SK-N-SH (cell line): ENCODE results near the gene KRT71. TPM values are rescaled to one million over a fixed set of nuclear protein-coding genes. Genes with fewer than 3 reads are reported as not detected.

Experiments used
- CTCF ChIA-PET: fragments of 300-600, 350-600 bp; formaldehyde crosslinking; extraction: SDS; loops from one replicate; lab custom pipeline; 2021; lab: Yijun Ruan, JAX
- POLR2A ChIA-PET: fragments of 350-600 bp; sonication (Branson Sonifier 250); formaldehyde crosslinking; extraction: SDS; loops from one replicate; lab custom pipeline; 2020; ENCODE audit warnings: antibody characterized with exemption, inconsistent platforms; lab: Yijun Ruan, JAX
- DNase-seq: peaks from one replicate; pipeline ENCODE4 v3.0.0; 2012
- H2AFZ ChIP-seq: fragments of 200-600 bp; sonication (generic); 2 replicates; pipeline ENCODE4 v1.8.1; 2016; ENCODE audit warnings: antibody characterized with exemption, mild to moderate bottlenecking, low read depth
- H3F3A ChIP-seq: fragments of 200-600 bp; sonication (generic); replicated peaks from 2 replicates; pipeline ENCODE3; 2016; ENCODE audit warnings: antibody characterized with exemption, mild to moderate bottlenecking; ENCODE audit not compliant: insufficient read depth
- H3K27ac ChIP-seq, 2 experiments: fragments of 200-500 bp in 1 of 2; fragments of 200-600 bp in 1 of 2; sonication (Bioruptor generic) in 1 of 2; sonication (generic), shearing (Covaris generic) in 1 of 2; 2 replicates each; pipeline versions ENCODE4 v1.5.1 to v1.6.1; 2014 to 2016; ENCODE audit warnings: low read depth in 2 of 2, inconsistent platforms in 1 of 2, low read length in 1 of 2, mild to moderate bottlenecking in 1 of 2, mixed read lengths in 1 of 2
- H3K27me3 ChIP-seq: fragments of 200-600 bp; sonication (generic), shearing (Covaris generic); 2 replicates; pipeline ENCODE4 v1.6.1; 2016; ENCODE audit warnings: mixed run types; ENCODE audit not compliant: insufficient read depth
- H3K36me3 ChIP-seq, 2 experiments: fragments of 200-500 bp in 1 of 2; fragments of 200-600 bp in 1 of 2; sonication (Bioruptor generic) in 1 of 2; sonication (generic) in 1 of 2; replicated peaks in 1 of 2; 2 replicates each; pipeline versions ENCODE3 to v1.5.1; 2014 to 2016; ENCODE audit warnings: low read length in 1 of 2, mild to moderate bottlenecking in 1 of 2; ENCODE audit not compliant: insufficient read depth in 2 of 2, control insufficient read depth in 1 of 2
- H3K4me1 ChIP-seq, 2 experiments: fragments of 200-500 bp in 1 of 2; fragments of 200-600 bp in 1 of 2; sonication (Bioruptor generic) in 1 of 2; sonication (generic), shearing (Covaris generic) in 1 of 2; 2 replicates each; pipeline versions ENCODE4 v1.5.1 to v1.6.1; 2014 to 2016; ENCODE audit warnings: low read depth in 1 of 2, low read length in 1 of 2, mixed run types in 1 of 2; ENCODE audit not compliant: insufficient read depth in 2 of 2, control insufficient read depth in 1 of 2
- H3K4me2 ChIP-seq: fragments of 200-600 bp; sonication (generic), shearing (Covaris generic); 2 replicates; pipeline ENCODE4 v1.6.1; 2017; ENCODE audit warnings: mixed run types
- H3K4me3 ChIP-seq, 2 experiments: fragments of 200-500 bp in 1 of 2; fragments of 200-600 bp in 1 of 2; sonication (Bioruptor generic) in 1 of 2; sonication (generic), shearing (Covaris generic) in 1 of 2; 2 replicates each; pipeline versions ENCODE4 v1.5.1 to v1.8.1; 2014 to 2016; ENCODE audit warnings: low read depth in 2 of 2, inconsistent platforms in 1 of 2, low read length in 1 of 2, mild to moderate bottlenecking in 1 of 2, mixed read lengths in 1 of 2, moderate library complexity in 1 of 2
- H3K79me2 ChIP-seq: fragments of 200-600 bp; sonication (generic); 2 replicates; pipeline ENCODE4 v1.8.1; 2017; ENCODE audit warnings: mild to moderate bottlenecking; ENCODE audit not compliant: insufficient read depth
- H3K9ac ChIP-seq: fragments of 200-600 bp; sonication (generic); 2 replicates; pipeline ENCODE4 v1.6.1; 2017; ENCODE audit warnings: mixed run types
- H3K9me2 ChIP-seq: fragments of 200-600 bp; sonication (generic); 2 replicates; pipeline ENCODE4 v1.6.1; 2017; ENCODE audit warnings: mixed run types
- H3K9me3 ChIP-seq: fragments of 200-600 bp; sonication (generic); 2 replicates; pipeline ENCODE4 v1.6.1; 2017; ENCODE audit warnings: mixed run types, mild to moderate bottlenecking, moderate library complexity
- H4K20me1 ChIP-seq: fragments of 200-600 bp; sonication (generic); 2 replicates; pipeline ENCODE4 v1.6.1; 2017; ENCODE audit warnings: mild to moderate bottlenecking, mixed run types; ENCODE audit not compliant: insufficient read depth
- CHD2 ChIP-seq: fragments of 150-350 bp; IDR thresholded peaks from 2 replicates; pipeline ENCODE4 v1.6.1; 2018; ENCODE audit warnings: low read length; ENCODE audit not compliant: partially characterized antibody
- CTCF ChIP-seq: fragments of 200-600 bp; sonication (generic); IDR thresholded peaks from 2 replicates; pipeline ENCODE4 v1.6.1; 2017; ENCODE audit warnings: antibody characterized with exemption, mild to moderate bottlenecking, moderate library complexity
- FOXJ3 ChIP-seq: sonication (generic); formaldehyde crosslinking; IDR thresholded peaks from 2 replicates; pipeline ENCODE4 v1.5.1; 2020; ENCODE audit warnings: mild to moderate bottlenecking, missing genetic modification reagents
- FOXM1 ChIP-seq: IDR thresholded peaks from 2 replicates; pipeline ENCODE4 v1.4.0; 2012; ENCODE audit warnings: low read depth, mild to moderate bottlenecking
- GATA2 ChIP-seq: sonication (generic); formaldehyde crosslinking; IDR thresholded peaks from 2 replicates; pipeline ENCODE4 v1.5.0; 2020; ENCODE audit warnings: mild to moderate bottlenecking, missing genetic modification reagents
- IRF3 ChIP-seq: fragments of 150-350 bp; IDR thresholded peaks from 2 replicates; pipeline ENCODE4 v1.6.1; 2016; ENCODE audit warnings: mild to moderate bottlenecking, low read depth, low read length
- JUND ChIP-seq: IDR thresholded peaks from 2 replicates; pipeline ENCODE4 v1.4.0; 2012
- MAX ChIP-seq: IDR thresholded peaks from 2 replicates; pipeline ENCODE4 v1.4.0; 2012; ENCODE audit warnings: low read depth
- MEF2A ChIP-seq: IDR thresholded peaks from 2 replicates; pipeline ENCODE4 v1.4.0; 2012; ENCODE audit warnings: low read depth, borderline replicate concordance
- NRF1 ChIP-seq: IDR thresholded peaks from 2 replicates; pipeline ENCODE4 v1.6.1; 2012; ENCODE audit warnings: low read depth, mild to moderate bottlenecking, low read length
- RAD21 ChIP-seq: IDR thresholded peaks from 2 replicates; pipeline ENCODE4 v1.6.1; 2012; ENCODE audit warnings: mild to moderate bottlenecking, low read length
- REST ChIP-seq: IDR thresholded peaks from 2 replicates; pipeline ENCODE4 v1.6.1; 2012; ENCODE audit warnings: mild to moderate bottlenecking, low read depth, low read length, moderate library complexity
- TAF1 ChIP-seq: IDR thresholded peaks from 2 replicates; pipeline ENCODE4 v1.6.1; 2012; ENCODE audit warnings: low read depth, mild to moderate bottlenecking, low read length, moderate library complexity, borderline replicate concordance
- TCF12 ChIP-seq: IDR thresholded peaks from 2 replicates; pipeline ENCODE4 v1.4.0; 2012
- USF2 ChIP-seq: fragments of 150-350 bp; IDR thresholded peaks from 2 replicates; pipeline ENCODE4 v1.6.1; 2017; ENCODE audit warnings: antibody characterized with exemption, low read length, low read depth, borderline replicate concordance
- YY1 ChIP-seq: IDR thresholded peaks from 2 replicates; pipeline ENCODE4 v1.4.0; 2012; ENCODE audit warnings: low read depth, mild to moderate bottlenecking
- WGBS: methylation state at CpG from one replicate; pipeline ENCODE4 v1.1.6; 2017; ENCODE audit warnings: low lambda C conversion rate; 5-methylcytosine and 5-hydroxymethylcytosine counted together
- polyA plus RNA-seq, 3 experiments: library from polyadenylated mRNA; depleted of rRNA; stranded (reverse); fragments of >200 nt; gene quantifications; 2 replicates each; pipeline ENCODE4 v1.2.3, GENCODE V29; 2012

Gene KRT71
- polyA plus RNA-seq, 1 of the 3 experiments (the other 2 are of a cell fraction): not detected

- 23% methylated on average over 5 of the region's 5 CpGs for WGBS
- no peaks in the 10 kb centered on the region for H3K79me2 ChIP-seq
- no peak for TF ChIP-seq GATA2 (CRISPR knock-in tag)
- TF ChIP-seq MEF2A: no peak
- no peak for TF ChIP-seq RAD21
- TF ChIP-seq CTCF: no peak
- TF ChIP-seq MAX: no peak
- TF ChIP-seq TAF1: no peak
- no peak for TF ChIP-seq IRF3
- no peak for TF ChIP-seq USF2
- TF ChIP-seq FOXM1: no peak
- TF ChIP-seq CHD2: no peak
- TF ChIP-seq REST: no peak
- TF ChIP-seq NRF1: no peak
- no peak for TF ChIP-seq YY1
- no peak for TF ChIP-seq FOXJ3 (CRISPR knock-in tag)
- no peak for TF ChIP-seq JUND
- no peak for TF ChIP-seq TCF12
- TF ChIP-seq, all 33 proteins: peak for 0
- no peak overlapping the region for H2AFZ ChIP-seq
- H3K9ac ChIP-seq: no peak overlapping the region
- no peak overlapping the region for H3K4me2 ChIP-seq
- no peaks in the 10 kb centered on the region for H3K9me3 ChIP-seq
- no peaks in the 10 kb centered on the region; a peak in 1 of 4 replicates for H3K4me1 ChIP-seq
- no peak overlapping the region for H3K4me3 ChIP-seq
- H3K9me2 ChIP-seq: no peaks in the 10 kb centered on the region
- H3K36me3 ChIP-seq: no peaks in the 10 kb centered on the region
- no peaks in the 10 kb centered on the region for H3F3A ChIP-seq
- H4K20me1 ChIP-seq: no peaks in the 10 kb centered on the region
- POLR2A ChIA-PET: no interaction called here
- no peak for DNase-seq
- CTCF ChIA-PET: interaction anchor here (0.9 to 2.0 kb wide), 5 partner anchors 22 to 380 kb away, joined by 3 to 5 read pairs (median 3); no protein-coding TSS in a partner anchor
- no peak overlapping the region for H3K27ac ChIP-seq
- peaks cover 16% of the 10 kb centered on the region; the same call in 1 of the 2 replicates for H3K27me3 ChIP-seq
These were observed 53.0 kb downstream of the KRT71 start for GRCh38 chr12:52499806-52500560.
